ENCODE measurements around the gene NGDN.

DNA sequence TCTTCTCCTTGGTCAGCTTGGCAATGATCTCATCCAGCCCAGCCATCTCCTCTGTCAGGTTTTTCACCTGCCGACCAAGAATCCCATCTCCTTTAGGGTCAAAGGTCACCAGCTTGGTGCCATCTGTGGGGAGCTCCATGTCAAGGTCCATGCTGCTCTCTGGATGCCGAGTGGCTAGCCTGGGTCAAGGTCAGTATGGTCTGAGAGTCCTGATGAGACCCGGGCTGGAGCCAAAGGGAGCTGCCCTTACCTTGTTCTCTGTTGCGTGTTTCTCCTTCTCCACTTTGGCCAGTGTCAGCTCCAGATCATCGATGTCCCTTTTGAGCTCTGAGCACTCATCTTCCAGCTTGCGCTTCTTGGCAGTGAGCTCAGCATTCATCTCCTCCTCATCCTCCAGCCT, 45.8 kb upstream of the NGDN start:
- TF ChIP-seq, protein P1, sequence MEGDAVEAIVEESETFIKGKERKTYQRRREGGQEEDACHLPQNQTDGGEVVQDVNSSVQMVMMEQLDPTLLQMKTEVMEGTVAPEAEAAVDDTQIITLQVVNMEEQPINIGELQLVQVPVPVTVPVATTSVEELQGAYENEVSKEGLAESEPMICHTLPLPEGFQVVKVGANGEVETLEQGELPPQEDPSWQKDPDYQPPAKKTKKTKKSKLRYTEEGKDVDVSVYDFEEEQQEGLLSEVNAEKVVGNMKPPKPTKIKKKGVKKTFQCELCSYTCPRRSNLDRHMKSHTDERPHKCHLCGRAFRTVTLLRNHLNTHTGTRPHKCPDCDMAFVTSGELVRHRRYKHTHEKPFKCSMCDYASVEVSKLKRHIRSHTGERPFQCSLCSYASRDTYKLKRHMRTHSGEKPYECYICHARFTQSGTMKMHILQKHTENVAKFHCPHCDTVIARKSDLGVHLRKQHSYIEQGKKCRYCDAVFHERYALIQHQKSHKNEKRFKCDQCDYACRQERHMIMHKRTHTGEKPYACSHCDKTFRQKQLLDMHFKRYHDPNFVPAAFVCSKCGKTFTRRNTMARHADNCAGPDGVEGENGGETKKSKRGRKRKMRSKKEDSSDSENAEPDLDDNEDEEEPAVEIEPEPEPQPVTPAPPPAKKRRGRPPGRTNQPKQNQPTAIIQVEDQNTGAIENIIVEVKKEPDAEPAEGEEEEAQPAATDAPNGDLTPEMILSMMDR (IDR thresholded peaks at IDR 0.05; ENCODE audit: poor library complexity), result no peak
- no peak for TF ChIP-seq EZH2 (IDR thresholded peaks at IDR 0.05; ENCODE audit: borderline replicate concordance)
